SKM-1 treated with dmso at 0.1 percent for 144 hours (cell line): ENCODE data around the gene USP53.
"Not testable (repeated sequence)": the region's sequence is repeated elsewhere in the genome, so short reads cannot be mapped to it uniquely, and the experiment has no call there.

ENCODE experiments used
- DNase-seq: peaks from one replicate; lab custom pipeline; 2025; ENCODE audit not compliant: unreplicated experiment; lab: John Stamatoyannopoulos, UW

Gene USP53

DNA sequence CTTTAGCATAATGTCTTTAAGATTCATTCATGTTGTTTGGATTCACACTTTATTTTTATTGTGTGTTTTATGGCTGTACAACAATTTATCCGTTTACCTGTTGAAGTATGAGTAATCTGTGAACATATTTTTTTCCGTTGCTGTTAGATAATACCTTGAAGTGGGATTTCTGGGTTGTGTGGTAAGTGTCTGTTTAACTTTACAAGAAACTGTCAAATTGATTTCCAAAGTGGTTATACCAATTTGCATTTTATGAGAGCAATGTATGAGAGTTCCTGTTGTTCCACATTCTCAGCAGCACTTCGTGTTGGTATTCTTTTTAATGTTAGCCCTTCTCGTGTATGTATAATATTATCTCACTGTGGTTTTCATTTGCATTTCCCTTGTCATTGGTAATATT is 53.6 kb downstream of the USP53 start:
- DNase-seq = no peak

DNA sequence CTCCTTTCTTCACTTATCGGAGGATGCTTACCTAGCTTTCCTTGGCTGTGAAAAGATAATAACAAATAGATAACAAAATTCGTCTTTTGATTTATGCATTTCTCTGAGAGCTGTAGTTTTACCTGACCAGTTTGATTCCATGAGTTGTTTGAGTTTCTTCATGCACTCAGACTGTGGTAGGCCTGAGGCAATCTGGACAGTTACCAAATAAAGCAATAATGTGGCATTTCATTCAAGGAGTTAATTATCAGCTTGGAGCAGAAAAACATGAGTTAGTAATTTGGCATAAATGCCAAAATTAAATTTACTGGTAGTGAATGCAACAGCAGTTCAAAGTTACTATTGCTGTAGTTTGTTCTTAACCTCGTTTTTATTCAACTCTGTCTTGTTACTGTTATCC is 56.0 kb downstream of the USP53 start:
- DNase-seq = no peak

DNA sequence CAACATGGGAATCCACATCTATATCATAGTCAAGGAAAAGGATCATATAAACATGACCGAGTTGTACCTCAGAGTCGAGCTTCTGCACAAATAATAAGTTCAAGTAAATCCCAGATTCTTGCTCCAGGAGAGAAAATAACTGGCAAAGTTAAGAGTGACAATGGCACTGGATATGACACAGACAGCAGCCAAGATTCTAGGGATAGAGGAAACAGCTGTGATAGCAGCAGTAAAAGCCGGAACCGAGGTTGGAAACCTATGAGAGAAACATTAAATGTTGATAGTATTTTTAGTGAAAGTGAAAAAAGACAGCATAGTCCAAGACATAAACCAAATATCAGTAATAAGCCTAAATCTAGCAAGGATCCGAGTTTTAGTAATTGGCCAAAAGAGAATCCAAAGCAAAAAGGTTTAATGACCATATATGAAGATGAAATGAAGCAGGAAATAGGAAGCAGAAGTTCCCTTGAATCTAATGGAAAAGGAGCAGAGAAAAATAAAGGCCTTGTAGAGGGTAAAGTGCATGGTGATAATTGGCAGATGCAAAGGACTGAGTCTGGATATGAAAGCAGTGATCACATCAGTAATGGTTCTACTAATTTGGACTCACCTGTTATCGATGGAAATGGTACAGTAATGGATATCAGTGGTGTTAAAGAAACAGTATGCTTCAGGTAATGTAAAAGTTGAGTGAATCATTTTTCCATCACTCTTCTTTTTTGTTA is 59.0 kb downstream of the USP53 start:
- no peak for DNase-seq

DNA sequence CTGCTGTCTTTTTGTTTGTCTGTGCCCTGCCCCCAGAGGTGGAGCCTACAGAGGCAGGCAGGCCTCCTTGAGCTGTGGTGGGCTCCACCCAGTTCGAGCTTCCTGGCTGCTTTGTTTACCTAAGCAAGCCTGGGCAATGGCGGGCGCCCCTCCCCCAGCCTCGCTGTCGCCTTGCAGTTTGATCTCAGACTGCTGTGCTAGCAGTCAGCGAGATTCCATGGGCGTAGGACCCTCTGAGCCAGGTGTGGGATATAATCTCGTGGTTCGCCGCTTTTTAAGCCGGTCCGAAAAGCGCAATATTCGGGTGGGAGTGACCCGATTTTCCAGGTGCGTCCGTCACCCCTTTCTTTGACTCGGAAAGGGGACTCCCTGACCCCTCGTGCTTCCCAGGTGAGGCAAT is 67.0 kb downstream of the USP53 start:
- DNase-seq = not testable (repeated sequence)

DNA sequence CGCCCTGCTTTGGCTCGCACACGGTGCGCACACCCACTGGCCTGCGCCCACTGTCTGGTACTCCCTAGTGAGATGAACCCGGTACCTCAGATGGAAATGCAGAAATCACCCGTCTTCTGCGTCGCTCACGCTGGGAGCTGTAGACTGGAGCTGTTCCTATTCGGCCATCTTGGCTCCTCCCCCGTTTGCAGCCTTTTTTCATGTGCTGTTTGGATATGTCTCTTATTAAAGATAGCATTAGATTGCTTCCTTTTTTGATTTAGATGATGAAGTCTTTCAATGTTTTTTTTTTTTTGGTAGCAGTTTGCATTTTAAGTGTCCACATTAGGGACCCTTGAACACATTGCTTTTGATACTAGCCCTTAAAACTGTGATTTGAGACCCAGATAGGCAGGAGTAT is 67.4 kb downstream of the USP53 start:
- not testable (repeated sequence) for DNase-seq

DNA sequence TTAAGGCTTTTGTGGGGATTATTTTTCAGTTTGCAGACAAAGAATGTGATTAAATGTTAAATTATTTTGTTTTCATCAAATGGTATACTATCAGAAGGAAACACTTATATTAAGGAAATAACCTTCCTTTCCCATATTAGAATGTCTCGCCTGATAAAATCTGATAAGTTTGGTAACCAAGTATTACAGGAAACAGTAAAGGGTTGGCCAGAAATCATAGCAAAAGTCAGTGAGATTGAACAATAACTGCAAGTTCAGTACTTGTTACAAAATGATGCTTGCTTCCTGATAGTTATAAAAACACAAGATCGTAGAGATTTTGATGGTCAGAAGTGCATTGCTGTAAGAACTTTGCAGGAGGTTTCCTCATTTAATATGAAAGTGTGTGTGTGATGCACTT is 68.9 kb downstream of the USP53 start:
- no peak for DNase-seq

DNA sequence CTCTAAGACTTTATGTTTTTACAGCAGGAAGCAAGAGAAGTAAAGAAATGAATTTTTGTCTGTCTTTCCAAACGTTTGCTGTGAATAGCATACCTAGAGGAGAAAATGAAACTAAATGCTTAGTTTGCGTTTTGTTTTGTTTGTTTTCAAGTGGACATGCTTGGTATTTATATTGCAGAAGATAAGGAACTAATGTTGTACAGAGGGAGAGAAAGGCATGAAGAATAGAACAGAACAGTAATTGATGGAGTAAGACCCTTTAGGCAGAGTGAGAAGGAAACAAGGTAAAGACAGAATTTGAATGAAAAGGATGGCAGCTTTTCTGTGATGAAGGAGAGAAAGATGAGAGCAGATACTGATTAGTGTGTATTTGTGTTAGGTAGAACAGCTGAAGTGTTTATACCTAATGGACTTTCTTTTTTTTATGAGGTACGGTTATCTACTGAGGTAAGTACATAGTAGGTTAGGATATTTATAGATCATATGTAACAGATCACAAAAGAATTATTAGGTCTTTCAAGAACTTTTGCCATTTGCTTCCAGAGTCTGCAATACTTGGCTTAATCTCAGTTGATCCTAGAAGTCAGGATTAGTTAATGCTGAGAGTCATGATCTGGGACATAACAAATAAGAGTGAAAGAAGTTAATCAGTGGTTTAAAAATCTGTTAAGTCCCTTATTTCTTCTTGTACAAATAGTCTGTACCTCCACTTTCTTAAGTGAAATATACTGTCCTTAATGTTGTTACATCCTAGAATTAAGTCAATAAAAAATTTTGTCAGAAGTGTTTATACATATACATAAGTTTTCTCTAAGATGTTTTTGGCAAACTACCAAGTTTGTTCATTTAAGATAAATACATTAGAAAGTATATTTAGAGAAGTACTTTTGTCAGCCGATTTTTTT is 72.6 kb downstream of the USP53 start:
- no peak for DNase-seq

DNA sequence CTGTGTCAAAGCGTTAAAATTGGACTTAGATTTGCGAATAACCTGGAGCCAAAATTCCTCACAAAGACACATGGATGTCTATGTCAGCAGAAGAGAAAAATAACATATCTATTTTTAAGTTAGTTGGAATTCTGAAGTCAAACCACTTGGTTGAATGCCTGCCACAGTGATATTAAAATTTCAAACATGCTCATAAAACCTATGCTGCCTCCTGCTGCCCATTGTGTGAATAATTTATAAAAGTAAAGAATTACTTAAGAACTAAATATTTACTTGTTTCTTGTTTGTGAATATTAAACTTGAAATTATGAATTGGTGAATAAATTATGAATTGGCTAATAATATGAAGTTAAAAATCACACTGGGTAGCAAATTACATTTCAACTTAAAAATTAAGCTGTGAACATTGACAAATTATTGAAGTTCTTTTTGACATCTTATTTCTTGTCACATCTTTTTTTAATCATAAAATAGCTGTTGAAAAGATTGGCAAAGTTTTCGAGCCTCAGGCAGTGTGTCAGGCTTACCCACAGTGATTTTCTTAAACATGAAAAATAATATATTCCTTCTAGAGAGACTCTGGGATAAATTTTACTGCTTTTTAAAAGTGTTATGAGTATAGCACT is 74.0 kb downstream of the USP53 start:
- DNase-seq = no peak

DNA sequence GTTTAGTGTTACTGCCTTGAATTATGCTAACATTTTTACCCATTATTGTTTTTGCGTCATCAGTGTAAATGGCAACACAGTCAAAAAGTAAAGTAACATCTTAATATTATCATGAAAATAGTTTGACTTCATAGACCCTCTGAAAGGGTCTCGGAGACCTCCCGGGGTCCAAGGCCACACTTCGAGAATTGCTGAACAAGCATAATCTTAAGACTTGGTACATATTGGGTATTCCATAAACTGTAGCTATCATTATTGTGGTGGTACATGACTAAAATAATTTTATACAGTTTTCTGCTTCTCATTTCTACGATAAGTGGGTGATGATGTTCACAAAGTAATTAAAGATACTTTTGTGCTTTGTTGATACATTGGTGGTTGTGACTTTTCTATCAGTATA is 76.8 kb downstream of the USP53 start:
- DNase-seq = no peak

DNA sequence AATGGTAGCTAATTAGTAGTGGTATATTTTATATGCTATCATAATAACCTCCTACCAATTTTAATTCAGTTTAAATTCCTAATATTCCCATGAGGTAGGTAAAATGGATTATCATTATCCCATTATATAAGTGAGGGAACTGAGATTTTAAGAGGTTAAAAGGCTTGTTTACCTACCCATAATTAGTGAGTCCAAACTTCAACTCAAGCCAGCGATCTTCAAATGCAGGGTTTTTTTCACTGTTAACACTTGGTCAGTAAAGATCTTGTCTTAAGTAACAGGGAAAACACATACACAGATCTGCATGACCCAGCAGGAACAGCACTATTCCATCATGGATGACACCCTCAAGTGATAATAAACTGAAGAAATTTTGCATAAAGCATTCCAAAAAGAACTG is 78.1 kb downstream of the USP53 start:
- DNase-seq = no peak

DNA sequence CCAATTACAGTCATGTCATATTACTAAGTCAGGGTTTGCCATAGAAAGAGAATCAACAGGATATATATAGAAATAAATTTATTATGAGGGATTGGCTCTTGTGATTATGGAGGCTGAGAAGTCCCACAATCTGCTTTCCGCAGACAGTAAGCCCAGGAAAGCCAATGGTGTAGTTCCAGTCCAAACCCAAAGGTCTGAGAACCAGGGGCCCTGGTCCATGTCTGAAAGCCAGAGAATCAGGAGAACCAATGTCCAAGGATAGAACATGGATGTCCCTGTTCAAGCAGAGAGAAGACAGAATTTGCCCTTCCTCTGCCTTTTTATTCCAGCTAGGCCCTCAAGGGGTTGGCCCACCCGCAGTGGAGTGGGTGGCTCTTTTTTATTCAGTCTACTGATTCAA is 83.8 kb downstream of the USP53 start:
- DNase-seq = no peak

DNA sequence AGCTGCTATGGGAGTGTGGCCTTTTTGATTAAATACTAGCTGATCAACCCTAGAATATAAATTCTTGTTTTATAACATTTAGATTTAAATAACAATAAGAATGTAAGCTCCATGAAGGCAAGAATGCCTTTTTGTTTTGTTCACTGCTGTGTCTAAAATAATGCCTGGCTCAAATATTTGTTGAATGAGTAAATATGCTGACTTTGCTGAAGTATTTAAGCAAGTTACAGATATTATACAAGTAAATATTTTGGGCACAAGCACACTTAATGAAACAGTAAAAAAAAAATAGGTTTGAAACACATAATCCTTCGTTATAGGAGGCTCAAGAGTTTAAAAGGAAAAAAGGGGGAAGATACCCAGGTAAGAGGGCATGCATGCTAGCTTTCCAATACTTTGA is 85.3 kb downstream of the USP53 start:
- no peak for DNase-seq

DNA sequence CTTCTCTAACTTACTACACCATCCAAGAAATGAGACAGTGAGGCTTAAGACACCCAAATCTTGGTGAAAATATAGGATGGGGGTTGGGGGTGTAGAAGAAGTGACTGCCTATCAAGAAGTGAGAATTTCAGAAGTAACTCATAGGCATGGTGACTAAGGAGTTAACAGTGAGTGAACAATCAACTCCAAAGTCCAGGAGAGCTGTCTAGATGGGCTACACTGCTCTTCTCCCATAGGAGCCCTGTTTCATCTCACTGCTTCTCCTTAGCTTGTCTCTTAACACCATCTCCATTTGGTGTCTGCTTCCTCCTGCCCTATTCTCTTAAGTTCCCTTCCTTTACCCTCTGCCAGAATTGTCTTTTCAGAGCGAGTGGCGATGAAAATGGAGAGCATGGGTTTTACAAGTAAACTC is 86.8 kb downstream of the USP53 start:
- DNase-seq = no peak

DNA sequence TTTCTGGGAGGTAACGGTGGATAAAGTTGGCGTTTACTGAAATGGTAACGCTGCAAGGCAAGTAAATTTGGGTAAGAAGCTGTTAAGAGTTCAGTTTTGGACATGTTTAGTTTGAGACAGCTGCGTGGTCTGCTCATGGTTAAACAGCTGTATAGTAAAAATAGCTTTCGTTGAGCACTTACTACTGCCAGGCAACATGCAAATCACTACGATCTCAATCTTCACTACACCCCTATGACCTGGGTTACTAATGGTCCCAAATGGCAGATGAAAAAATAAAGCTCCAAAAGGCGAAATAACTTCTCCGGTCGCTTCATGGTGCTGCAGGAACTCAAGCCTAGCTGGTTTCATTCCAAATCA is 87.2 kb downstream of the USP53 start:
- DNase-seq = no peak

DNA sequence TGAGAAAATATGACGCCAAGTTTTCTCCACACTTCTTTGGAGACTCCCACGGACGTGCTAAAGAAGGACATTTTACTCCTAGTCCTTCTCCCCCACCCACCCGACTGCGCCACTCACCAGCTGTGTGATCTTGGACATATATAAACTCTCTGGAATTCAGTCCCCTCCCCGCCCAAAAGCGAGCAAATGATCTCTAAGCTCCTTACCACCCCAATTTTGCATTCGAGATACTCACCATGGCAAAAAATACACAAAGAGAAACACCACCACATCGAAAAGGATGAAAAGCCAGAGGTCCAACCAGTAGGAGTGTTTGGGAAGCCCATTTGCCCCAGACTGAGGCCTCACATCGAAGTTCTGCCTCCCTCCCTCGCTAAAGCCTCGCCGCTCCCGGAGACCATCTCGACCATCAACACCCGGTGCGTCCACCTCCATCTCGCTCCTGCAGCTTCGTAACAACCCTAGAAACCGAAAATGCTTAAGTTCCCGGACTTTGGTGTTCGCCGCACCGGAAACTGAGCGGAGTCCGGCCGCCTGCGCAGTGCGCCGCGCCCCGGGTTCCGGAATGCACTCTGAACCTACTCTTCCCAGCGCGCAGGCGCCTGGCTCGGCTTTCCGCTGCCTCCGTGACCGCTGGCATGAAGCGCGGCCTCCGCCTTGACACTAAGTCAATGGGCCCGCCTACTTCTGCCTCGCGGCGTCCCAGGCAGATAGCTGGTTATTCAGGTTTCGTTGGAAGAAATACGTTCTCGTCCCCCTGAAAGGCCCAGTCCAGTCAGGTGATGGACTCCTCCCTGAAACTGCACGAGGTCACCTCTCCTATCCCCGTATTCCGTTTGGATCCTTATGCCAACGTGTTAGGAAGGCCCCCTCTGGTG is 87.8 kb downstream of the USP53 start:
- no peak for DNase-seq

DNA sequence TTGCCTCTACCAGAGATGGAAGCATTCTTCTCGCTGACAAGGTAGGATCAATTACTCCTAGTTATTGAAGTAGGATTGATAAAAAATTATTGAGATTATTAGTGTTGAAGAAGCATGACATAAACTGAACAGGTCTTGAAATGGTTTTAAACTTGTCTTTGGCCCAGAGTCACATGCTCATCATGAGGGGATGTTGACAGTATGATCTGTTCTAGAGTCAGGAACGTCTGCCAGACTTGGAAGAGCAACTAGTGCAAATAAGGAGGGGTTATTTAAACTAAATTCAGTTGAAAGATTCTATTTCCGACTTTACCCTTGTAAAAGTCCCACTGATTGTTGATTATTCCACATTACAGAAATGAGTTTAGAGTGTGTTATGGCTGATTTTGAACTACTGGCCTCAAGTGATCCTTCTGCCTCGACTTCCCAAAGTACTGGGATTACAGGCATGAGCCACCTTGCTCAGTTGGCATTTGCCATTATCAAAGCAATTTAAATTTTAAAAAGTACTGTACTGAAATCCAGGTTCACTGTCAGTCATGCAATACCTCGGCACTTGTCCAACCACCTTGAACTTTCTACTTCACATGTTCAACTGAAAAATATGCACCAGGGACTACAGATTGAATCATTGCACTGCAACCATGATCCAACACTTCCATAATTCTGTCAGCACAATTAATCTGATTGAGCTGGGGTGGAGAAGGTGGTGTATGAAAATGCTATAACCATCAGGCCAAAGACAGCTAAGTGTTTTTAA is 89.7 kb downstream of the USP53 start:
- DNase-seq = no peak

DNA sequence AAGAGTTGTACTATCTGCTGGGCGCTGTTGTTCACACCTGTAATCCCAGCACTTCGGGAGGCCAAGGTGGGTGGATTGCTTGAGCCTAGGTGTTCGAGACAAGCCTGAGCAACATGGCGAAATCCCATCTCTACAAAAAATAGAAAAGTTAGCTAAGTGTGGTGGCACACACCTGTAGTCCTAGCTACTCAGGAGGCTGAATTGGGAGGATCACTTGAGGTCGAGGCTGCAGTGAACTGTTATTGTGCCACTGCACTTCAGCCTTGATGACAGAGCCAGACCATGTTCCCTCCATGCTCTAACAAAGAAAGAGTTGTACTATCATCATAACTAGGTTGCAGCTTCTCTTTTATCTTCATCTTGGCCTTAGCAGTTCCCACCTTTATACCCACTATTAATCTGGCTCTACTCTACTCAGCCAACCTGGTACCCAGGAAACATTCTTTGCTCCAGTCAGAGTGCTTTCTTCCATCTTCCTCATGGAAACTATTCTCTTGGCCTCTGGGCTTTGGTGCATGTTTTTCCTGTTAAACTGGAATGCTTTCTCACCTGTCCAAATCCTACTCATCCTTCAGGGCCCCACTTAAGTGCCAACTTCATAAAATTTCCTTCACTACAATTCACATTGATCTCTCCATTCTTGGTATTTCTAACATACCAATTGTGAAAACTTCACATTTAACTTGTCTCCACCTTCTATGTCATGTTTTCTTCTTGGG is 91.2 kb downstream of the USP53 start:
- no peak for DNase-seq

DNA sequence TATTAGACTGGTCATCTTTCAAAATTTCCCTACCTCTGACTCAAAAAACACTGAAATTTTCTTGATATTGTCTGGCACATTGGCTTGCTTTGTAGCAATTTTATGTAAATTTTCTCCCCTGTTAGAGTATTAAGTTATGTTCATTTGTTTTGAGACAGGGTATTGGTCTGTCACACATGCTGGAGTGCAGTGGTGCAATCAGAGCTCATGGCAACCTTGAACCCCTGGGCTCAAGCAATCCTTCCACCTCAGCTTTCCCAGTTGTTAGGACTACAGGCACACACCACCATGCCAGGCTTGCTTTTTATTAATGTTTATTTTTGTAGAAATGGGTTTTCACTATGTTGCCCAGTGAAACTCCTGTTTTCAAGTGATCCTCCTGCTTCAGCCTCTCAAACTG is 91.9 kb downstream of the USP53 start:
- no peak for DNase-seq

DNA sequence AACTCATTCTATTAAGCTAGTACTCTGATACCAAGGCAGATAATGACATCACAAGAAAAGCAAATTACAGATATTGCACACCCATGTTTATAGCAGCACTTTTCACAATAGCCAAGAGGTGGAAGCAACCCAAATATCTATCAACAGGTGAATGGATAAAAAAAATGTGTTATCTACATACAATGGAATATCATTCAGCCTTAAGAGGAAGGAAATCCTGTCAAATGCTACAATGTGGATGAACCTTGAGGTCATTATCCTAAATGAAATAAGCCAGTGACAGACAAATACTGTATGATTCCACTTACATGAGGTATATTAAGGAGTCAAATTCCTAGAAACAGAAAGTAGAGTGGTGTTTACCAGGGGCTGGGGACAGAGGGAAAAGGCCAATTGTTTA is 95.1 kb downstream of the USP53 start:
- no peak for DNase-seq

DNA sequence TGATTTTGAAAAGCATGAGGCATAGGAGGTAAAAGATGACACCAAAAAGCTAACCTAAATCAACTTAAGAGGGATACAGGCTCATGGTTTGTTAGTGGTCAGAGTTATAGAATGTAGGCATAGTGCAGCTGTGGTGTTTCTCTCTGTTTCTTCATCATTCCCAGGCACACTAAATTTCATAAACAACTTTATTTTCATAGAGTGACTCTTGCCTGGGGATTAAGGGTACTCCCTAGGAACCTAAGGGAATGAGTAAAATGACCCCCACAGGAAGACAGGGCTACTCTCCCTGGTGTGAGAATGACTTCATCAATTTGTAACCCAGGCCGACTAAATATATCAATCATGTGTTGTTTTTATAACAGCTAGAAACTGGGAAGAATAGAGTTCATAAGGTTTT is 98.3 kb downstream of the USP53 start:
- no peak for DNase-seq
